Activated CD8-positive, alpha-beta memory T cell treated with anti-CD3 and anti-CD28 coated beads, Interleukin-2, amount 50 U/mL, for 24 hours (primary cell): ENCODE data around the gene CHRM4.

Experiments used
- DNase-seq: peaks from one replicate; pipeline ENCODE4 v3.0.0-alpha.2; 2020; ENCODE audit errors: extremely low read depth

The CHRM4 gene

GRCh38 chr11:46347637-46348311, 43.8 kb downstream of the CHRM4 start:
- no peak for DNase-seq

GRCh38 chr11:46346886-46347636, 44.5 kb downstream of the CHRM4 start, which contains the start of gene DGKZ:
TSS of gene DGKZ (plus strand) at chr11:46347463. CDS start at chr11:46347660, 197 bp downstream.
- DNase-seq, result peak; percentile 50

- no peak for DNase-seq
These were observed 45.6 kb downstream of the CHRM4 start for GRCh38 chr11:46345881-46346484.

- DNase-seq, result no peak
These were observed 46.4 kb downstream of the CHRM4 start for GRCh38 chr11:46345131-46345597.

GRCh38 chr11:46343520-46343919, 48.1 kb downstream of the CHRM4 start:
- no peak for DNase-seq

GRCh38 chr11:46342239-46342638, 49.3 kb downstream of the CHRM4 start:
- no peak for DNase-seq

- no peak for DNase-seq
These were observed 50.1 kb downstream of the CHRM4 start for GRCh38 chr11:46341454-46341853.

GRCh38 chr11:46339816-46340215, 51.8 kb downstream of the CHRM4 start:
- no peak for DNase-seq

GRCh38 chr11:46338988-46339666, 52.4 kb downstream of the CHRM4 start:
- no peak for DNase-seq

GRCh38 chr11:46338636-46338987, 53.0 kb downstream of the CHRM4 start:
- no peak for DNase-seq

- DNase-seq, result no peak
These were observed 53.8 kb downstream of the CHRM4 start for GRCh38 chr11:46337626-46338345.

- DNase-seq, result no peak
These were observed 54.9 kb downstream of the CHRM4 start for GRCh38 chr11:46336563-46337180.

GRCh38 chr11:46335890-46336562, 55.5 kb downstream of the CHRM4 start:
- DNase-seq, result no peak

- DNase-seq, result no peak
These were observed 56.3 kb downstream of the CHRM4 start for GRCh38 chr11:46335271-46335670.

- DNase-seq, result no peak
These were observed 57.4 kb downstream of the CHRM4 start for GRCh38 chr11:46334211-46334610.
